ENCODE measurements around the gene DIO3.

Gene DIO3

DNA sequence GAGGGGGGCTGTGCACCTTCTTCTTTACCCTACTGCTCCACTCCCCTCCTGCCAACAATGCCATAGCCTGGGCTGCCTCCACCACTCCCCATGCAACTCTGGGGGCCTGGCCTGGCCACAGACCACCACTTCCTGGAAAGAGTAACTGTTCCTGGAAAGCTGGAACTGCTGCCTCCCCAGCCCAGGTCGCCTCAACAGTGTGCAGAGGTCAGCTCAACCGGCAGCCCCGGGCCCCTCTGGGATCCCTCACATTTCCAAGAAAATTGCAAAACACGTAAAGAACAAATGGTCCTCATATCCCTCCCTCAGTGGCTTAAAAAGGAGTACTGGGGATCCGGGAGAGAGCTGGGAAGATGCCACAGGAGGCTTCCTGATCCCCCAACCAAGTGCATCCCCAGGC lies 22.4 kb upstream of the DIO3 start:
- H3K4me3 ChIP-seq (ENCODE audit: low read depth in 1 of 2, low read length in 2 of 2): no peak overlapping the region
- no peak overlapping the region for H2AFZ ChIP-seq (ENCODE audit: low read depth, low read length)
- H3K36me3 ChIP-seq (ENCODE audit: insufficient read depth, low read length): no peaks in the 10 kb centered on the region
- H3K27me3 ChIP-seq (ENCODE audit: insufficient read depth, low read length, poor library complexity): peaks cover 15% of the 10 kb centered on the region
- H3K4me2 ChIP-seq (ENCODE audit: insufficient read depth, low read length): no peak overlapping the region
- TF ChIP-seq, protein P1, sequence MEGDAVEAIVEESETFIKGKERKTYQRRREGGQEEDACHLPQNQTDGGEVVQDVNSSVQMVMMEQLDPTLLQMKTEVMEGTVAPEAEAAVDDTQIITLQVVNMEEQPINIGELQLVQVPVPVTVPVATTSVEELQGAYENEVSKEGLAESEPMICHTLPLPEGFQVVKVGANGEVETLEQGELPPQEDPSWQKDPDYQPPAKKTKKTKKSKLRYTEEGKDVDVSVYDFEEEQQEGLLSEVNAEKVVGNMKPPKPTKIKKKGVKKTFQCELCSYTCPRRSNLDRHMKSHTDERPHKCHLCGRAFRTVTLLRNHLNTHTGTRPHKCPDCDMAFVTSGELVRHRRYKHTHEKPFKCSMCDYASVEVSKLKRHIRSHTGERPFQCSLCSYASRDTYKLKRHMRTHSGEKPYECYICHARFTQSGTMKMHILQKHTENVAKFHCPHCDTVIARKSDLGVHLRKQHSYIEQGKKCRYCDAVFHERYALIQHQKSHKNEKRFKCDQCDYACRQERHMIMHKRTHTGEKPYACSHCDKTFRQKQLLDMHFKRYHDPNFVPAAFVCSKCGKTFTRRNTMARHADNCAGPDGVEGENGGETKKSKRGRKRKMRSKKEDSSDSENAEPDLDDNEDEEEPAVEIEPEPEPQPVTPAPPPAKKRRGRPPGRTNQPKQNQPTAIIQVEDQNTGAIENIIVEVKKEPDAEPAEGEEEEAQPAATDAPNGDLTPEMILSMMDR (IDR thresholded peaks at IDR 0.05; ENCODE audit: borderline replicate concordance, extremely low read depth, low read length, poor library complexity, severe bottlenecking): no peak
- TF ChIP-seq EZH2 (IDR thresholded peaks at IDR 0.05; ENCODE audit: borderline replicate concordance, low read depth, low read length, severe bottlenecking): no peak
- no peaks in the 10 kb centered on the region for H3K9me3 ChIP-seq (ENCODE audit: insufficient read depth, low read length, severe bottlenecking)
- no peak overlapping the region for H3K27ac ChIP-seq (ENCODE audit: low read length)
- peak; percentile 48 for ATAC-seq (ENCODE audit: insufficient read depth, low read depth)
- peaks cover 6% of the 10 kb centered on the region; the same call in 1 of the 2 replicates for H3K4me1 ChIP-seq (ENCODE audit: insufficient read depth, low read length)
- no peak overlapping the region for H3K9ac ChIP-seq (ENCODE audit: low read depth, low read length)
- H3K79me2 ChIP-seq (ENCODE audit: insufficient read depth, low read length): no peaks in the 10 kb centered on the region
- H4K20me1 ChIP-seq (ENCODE audit: insufficient read depth, low read length): no peaks in the 10 kb centered on the region; the same call in 1 of the 2 replicates
- DNase-seq: peak; percentile 39

DNA sequence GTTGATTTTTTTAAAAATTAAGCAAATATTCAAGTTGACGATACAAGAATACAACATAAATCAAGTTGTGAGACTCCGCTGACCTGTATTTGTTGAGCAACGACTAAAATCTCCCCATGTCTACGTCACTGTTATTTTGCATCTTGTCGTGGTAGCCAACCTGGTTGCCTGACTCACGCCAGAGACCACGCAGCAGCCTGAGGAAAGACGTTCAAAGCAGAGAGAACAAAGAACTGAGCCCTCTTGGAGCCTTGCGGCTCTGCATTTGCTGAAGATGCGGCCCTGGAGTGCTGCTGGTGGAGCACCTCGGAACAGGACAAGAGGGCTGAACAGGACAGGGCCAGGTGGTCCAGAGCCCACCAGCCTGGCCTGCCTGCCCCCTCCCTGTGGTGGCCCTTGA lies 21.4 kb upstream of the DIO3 start:
- no peak overlapping the region for H3K27ac ChIP-seq (ENCODE audit: low read length)
- no peaks in the 10 kb centered on the region; the same call in 1 of the 2 replicates for H4K20me1 ChIP-seq (ENCODE audit: insufficient read depth, low read length)
- no peak overlapping the region for H3K9ac ChIP-seq (ENCODE audit: low read depth, low read length)
- no peak overlapping the region for H3K4me2 ChIP-seq (ENCODE audit: insufficient read depth, low read length)
- H3K27me3 ChIP-seq (ENCODE audit: insufficient read depth, low read length, poor library complexity): peaks cover 15% of the 10 kb centered on the region
- H3K4me3 ChIP-seq (ENCODE audit: low read depth in 1 of 2, low read length in 2 of 2): no peak overlapping the region
- no peak for DNase-seq
- H2AFZ ChIP-seq (ENCODE audit: low read depth, low read length): no peak overlapping the region
- no peak for TF ChIP-seq EZH2 (IDR thresholded peaks at IDR 0.05; ENCODE audit: borderline replicate concordance, low read depth, low read length, severe bottlenecking)
- TF ChIP-seq, protein P1 (IDR thresholded peaks at IDR 0.05; ENCODE audit: borderline replicate concordance, extremely low read depth, low read length, poor library complexity, severe bottlenecking): no peak
- H3K79me2 ChIP-seq (ENCODE audit: insufficient read depth, low read length): no peaks in the 10 kb centered on the region
- no peaks in the 10 kb centered on the region for H3K9me3 ChIP-seq (ENCODE audit: insufficient read depth, low read length, severe bottlenecking)
- ATAC-seq (ENCODE audit: insufficient read depth, low read depth): 0 out of 3 replicates have a peak, but pooled peaks have one; percentile 22
- H3K36me3 ChIP-seq (ENCODE audit: insufficient read depth, low read length): no peaks in the 10 kb centered on the region
- H3K4me1 ChIP-seq (ENCODE audit: insufficient read depth, low read length): peaks cover 6% of the 10 kb centered on the region; the same call in 1 of the 2 replicates

DNA sequence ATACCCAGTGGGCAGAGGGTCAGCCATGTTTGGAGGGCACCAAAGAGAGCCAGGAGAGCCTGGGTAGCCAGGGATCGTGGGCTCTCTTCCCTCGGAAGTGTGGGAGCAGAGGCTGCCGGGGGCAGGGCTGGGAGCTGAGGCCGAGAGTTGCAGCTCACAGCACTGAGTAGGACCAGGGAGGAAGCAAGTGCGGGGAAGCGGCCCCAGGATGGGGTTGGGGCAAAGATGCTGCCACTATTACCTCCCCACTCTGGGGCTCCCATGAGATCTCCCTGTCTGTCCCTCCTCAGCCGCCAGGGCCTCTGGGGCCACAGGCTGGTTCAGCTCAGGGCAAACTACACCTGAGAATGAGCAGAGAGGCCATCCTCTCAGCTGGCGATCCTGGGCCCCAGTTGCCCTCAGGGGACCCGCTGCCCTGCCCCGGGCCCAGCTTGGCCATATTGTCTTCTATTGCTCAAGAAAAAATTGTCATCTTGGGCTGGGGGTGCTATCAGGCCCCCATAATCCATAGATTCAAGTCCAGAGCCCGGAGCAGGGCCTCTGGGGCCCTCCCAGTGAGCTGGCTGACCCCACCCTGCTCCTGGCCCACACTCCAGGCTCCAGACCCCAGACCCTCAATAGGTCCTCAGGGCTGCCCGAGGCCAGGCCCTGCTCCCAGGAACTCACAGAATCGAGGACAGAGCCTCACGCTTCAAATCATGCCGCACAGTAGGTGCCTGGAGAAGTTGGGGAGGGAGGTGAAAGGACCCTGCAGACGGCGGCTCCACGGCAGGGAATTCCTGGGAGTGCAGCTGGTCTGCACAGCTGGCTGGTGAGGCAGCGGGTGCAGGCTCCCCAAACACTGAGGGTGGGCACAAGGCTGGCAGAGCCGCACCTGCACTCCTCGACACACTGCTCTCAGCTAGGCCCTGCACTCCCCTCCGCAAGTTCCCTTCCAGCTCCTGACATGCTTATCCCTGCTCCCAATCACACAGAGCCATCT lies 20.5 kb upstream of the DIO3 start:
- Histone ChIP-seq H3K4me1 (ENCODE audit: insufficient read depth, low read length) (no peaks in the 10 kb centered on the region), H3K9ac (ENCODE audit: low read depth, low read length) (no peak overlapping the region), H3K27me3 (ENCODE audit: insufficient read depth, low read length, poor library complexity) (peaks cover 15% of the 10 kb centered on the region), H3K4me3 (ENCODE audit: low read depth in 1 of 2, low read length in 2 of 2) (no peak overlapping the region), H4K20me1 (ENCODE audit: insufficient read depth, low read length) (no peaks in the 10 kb centered on the region; the same call in 1 of the 2 replicates), H3K36me3 (ENCODE audit: insufficient read depth, low read length) (no peaks in the 10 kb centered on the region), H3K27ac (ENCODE audit: low read length) (no peak overlapping the region), H3K9me3 (ENCODE audit: insufficient read depth, low read length, severe bottlenecking) (no peaks in the 10 kb centered on the region), H2AFZ (ENCODE audit: low read depth, low read length) (no peak overlapping the region), H3K4me2 (ENCODE audit: insufficient read depth, low read length) (no peak overlapping the region), H3K79me2 (ENCODE audit: insufficient read depth, low read length) (no peaks in the 10 kb centered on the region)
- ATAC-seq (ENCODE audit: insufficient read depth, low read depth) (no peak), DNase-seq (no peak)
- TF ChIP-seq EZH2 (IDR thresholded peaks at IDR 0.05; ENCODE audit: borderline replicate concordance, low read depth, low read length, severe bottlenecking): no peak
- TF ChIP-seq, protein P1 (IDR thresholded peaks at IDR 0.05; ENCODE audit: borderline replicate concordance, extremely low read depth, low read length, poor library complexity, severe bottlenecking): no peak

All from DND-41 (cell line).